NCI-H1105 treated with DMSO at 0.1 percent for 48 hours (cell line): ENCODE data around the gene TMEM108.
A peak's percentile ranks its signal among the peaks of the same experiment; 100 is the strongest.

Experiments
- DNase-seq: peaks from one replicate; lab custom pipeline; 2025; lab: John Stamatoyannopoulos, UW

TMEM108 gene

DNA sequence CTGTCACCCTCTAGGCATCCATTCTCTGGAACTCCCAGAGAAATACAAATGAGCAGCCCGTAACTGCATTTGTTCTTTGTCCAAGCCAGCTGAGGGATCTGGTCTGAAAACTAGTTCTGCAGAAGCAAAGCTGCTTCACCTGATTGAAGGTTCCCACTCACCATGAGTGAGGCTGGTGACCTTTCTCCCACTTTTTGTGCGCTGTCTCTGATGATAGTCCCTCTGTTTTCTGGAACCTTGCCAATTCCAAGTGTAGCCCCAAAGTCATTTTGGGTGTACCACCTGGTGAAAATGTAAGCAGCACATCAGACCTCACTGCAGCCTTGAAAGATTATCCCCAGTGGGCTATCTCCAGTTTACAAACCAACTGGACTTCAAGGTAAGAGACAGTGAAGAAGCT lies 322.3 kb downstream of the TMEM108 start:
- DNase-seq = no peak

DNA sequence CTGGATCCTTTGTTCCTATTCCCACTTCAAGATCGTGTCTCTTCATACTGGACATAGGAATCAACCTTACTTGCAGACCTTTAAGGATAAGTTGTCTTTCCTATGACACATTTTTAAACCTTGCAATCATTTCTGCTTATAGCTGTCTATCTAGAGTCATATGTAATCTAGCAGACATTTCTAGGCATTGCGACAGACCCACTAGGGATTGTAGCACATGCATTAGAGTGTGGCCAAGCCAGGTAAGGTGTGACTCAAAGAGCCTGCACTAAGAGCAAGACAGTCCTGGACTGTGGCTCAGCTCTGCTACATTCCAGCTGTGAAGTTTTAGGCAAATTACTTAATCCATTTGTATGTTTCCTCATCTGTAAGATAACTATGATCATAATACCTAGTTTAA lies 322.8 kb downstream of the TMEM108 start:
- no peak for DNase-seq

DNA sequence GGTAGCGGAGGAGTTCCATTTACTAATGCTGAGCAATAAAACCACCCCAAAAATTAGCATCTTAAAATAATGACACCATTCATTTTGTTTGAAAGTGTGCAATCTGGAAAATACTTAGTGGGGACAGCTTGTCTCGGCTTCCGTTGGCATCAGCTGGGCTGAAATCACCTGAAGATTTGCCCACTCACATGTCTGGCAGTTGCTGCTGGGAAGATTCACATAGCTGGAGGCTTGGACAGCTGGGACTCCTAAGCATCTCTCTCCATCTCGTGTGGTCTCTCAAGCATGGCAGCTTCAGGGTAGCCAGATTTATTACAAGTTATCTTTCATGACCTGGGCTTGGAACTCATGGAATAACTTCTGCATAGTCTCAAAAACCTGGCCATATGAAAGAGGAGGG lies 323.2 kb downstream of the TMEM108 start:
- no peak for DNase-seq

DNA sequence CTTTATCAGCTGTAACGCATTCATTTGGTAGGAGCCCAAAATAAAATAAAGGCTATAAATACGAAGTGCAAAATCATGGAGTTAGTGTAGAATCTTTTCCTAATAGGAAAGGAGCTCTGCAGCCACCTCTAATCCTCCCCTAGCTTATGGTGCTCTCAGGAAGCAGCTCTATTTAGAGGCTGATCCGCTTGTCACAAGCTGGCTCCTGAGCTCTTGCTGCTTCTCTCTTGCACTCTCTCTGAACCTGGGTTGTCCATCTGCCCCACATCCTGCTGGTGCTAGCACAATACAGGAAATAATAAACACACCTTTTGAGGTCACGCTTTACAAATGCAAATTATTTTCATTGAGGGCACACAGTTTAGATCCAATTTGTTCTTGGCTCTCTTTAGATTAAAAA lies 324.3 kb downstream of the TMEM108 start:
- DNase-seq = no peak

DNA sequence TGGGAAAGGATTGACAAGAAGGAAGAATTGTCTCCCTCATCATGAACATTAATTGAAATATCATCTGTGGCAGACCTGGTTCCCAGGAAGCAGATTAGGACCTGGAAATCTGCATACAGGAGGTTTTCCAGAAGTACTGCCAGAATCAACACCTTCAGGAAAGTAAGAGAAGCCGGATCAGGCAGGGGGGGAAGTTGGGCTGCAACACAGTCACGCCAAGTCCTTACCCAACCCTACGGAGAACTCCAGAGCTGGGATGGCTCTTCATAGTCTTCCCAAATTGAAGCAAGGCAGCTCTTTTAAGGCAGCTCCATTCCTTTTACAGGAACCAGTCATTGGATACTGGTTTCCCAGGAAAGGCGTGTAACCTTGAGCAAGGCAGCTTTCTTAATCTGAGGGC lies 326.5 kb downstream of the TMEM108 start:
- no peak for DNase-seq

DNA sequence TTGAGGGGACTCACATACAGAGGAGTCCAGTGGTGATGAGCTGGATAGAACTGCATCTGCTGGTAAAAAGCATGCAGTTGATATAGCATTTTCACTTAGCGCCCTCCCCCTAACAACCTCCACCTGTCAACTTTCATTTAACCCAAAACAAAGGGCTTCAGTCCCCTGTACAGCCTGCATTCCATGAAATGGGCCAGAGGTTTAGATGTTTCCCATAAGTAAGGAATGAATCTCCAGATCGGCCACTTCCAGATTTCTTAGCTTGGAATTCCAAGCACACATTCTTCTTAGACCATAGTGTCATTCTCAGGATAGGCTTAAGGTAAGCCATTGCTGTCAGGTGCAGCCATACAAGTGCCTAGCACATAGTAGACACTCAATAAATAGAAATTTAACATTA lies 328.7 kb downstream of the TMEM108 start:
- no peak for DNase-seq

DNA sequence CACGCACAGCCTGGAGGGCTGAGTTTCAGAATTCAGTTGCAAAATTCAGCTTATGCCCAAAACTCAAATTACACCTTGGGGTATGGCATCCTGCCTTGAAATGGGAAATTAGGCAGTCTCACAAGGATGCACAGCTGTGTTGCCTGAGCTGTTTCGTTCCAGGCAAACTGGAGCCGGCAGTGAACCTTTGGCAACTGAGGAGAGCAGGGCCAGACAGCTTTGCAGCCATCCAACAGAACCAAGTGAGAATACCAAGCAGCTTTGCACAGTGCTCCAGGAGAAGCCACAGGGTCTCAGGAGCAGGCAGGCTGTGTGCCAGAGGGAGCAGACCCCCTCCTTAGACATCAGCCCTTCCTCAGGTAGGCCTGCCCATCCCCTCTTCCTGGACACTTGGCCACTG lies 329.2 kb downstream of the TMEM108 start:
- DNase-seq = no peak

DNA sequence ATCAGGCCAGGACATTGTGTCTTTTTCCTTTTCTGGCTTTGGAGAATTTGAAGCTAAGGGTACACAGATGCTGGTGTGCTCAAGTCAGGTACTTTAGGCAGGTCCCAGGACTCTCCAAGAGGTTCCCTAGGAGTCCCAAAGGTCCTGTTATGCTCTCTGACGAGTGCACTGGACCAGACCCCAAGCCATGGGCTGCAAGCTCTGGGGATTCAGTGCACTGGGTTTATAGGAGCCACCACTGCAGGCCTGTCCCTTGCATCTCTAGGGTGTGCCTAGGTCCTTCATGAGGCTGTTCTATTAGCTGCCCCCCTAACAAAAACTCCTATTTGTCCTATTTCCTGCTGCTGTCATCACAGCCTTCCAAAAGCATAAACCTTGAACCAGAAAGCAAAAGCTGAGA lies 329.8 kb downstream of the TMEM108 start:
- DNase-seq = no peak

DNA sequence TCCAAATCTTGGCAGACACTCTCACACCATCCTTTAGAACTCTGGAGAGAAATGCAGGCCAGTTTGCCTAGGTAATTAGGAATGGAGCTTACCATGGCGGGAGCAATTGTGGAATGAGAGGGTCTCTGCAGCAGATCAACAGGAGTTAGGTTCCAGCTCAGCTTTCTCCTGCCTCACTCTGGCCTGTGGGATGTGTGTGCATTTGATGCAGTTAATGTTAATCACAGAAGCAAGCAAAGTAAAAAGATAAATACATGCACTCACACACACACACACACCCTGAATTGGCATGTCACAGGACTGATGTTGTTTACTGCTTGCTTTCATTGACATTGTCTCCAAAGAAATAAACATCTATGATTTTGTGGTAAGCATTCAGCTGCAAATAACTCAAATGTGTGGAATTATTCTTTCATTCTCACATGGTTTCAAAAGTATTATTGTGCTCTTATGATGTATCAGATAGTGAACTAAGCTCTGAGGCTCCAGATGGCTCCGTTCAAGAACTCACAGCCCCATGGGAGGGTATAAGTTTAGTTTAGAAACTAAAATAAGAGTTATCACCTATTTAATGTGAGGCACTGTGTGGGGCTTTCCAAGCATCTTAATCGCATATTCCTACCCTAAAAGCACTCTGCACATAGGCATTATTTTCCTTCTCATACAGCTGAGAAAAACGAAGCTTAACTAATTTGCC lies 330.3 kb downstream of the TMEM108 start:
- DNase-seq = no peak

DNA sequence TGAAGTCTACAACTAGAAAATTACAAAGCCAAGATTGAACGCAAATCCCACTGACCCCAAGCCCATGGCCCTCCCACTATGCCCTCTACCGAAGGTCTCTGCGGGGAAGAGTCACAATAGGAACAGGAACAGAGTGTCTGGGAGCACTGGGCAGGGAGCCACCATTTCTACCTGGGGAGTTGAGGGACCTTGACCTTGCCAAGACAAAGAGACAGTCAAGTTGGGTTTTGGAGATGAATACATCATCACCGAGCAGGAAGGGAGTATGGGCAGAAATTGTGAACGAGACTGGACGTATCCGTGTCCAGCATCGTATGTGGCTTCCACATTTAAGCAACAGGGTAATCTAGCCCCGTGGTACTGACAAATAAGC lies 330.9 kb downstream of the TMEM108 start:
- no peak for DNase-seq

DNA sequence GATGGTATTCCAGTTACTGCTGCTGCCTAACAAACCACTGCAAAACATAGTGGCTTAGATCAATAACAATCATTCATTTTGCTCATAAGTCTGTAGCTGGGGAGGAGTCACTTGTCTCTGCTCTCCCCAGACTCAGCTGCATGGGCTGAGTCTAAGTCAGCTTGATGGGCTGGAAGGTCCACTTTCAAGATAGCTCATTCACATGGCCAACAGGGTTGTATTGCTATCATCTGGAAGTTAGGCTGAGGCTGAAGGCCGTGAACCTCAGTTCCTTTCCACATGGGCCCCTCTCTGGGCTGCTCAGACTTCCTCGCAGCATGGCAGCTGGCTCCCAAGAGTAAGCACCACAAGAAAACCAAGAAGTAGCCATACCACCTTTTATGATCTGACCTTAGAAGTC lies 333.0 kb downstream of the TMEM108 start:
- no peak for DNase-seq

DNA sequence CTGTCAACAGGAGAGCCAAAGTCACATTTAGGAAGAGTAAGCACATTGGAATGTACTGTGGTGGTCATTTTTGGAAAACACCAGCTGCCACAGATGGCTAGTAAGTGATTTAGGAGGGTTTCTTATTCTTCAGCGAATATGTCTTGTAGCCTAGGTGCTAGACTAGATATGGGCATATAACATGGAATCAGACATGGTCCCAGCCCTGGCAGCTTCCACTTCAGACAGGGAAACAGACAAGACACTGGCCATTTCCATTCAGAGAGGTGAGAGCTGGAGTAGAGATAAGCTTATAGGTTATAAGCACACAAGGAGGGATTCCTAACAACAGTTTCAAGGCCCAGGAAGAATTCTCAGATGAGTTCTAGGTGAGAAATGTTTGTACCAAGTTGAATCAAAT lies 333.5 kb downstream of the TMEM108 start:
- no peak for DNase-seq

DNA sequence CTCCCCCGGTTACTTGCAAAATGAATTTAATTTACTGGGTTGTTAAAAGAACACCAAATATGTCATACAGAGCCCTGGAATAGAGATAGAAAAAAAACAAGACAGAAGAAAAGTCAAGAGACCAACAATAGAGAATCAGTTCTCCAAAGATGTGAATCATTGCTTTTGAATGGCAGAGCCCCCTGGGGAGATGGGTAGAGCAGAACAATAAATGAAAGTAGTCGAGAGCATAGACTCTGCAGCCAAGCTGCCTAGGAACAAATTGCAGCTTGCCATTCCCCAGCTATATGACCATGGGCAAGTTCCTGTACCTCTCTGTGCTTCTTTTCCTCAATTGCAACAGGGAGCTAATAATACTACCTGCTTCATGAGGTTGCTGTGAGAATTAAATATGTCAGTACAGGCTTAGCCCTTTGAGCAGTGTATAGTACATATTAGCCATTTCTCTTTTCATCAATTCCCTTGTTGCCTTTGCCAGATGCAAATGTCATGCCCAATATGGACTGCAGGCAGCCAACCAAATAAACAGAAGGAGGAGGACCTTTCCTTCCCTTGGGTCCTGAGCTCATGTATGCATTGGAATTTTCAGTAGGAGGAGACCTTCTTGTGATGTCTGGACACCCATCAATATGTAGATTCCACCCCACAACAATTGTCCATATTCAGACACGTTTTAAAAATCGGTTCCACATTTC lies 336.7 kb downstream of the TMEM108 start:
- no peak for DNase-seq

DNA sequence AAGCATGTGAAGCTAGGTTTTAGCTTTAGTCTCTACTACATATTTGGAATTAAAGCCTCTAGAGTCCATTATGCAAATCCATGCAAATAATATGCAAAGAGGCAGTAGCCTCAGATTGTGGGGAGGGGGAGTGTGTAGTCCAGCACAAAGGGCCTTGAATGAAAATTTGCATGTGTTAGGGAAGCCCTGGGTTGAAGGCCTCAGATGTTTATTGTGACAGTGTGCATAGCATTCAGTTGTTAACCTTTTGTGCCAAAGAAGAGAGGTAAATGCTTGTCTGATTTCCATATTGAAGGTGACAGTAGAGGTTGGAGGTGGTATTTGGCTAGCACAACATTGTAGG lies 337.2 kb downstream of the TMEM108 start:
- no peak for DNase-seq

DNA sequence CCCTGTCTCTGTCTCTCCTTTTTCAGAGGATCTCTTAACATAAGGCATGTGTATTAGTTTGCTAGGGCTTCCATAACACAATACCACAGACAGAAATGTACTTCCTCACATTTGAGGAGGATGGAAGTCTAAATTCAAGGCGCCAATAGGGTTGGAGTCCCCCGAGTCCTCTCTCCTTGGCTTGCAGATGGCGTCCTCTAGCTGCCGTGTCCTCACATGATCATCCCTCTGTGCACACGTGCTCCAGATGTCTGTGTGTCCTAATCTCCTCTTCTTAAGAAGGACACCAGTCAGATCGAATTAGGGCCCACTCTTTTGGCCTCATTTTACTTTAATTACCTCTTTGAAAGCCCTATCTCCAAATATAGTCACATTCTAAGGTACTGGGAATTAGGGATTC lies 338.6 kb downstream of the TMEM108 start:
- DNase-seq = no peak

DNA sequence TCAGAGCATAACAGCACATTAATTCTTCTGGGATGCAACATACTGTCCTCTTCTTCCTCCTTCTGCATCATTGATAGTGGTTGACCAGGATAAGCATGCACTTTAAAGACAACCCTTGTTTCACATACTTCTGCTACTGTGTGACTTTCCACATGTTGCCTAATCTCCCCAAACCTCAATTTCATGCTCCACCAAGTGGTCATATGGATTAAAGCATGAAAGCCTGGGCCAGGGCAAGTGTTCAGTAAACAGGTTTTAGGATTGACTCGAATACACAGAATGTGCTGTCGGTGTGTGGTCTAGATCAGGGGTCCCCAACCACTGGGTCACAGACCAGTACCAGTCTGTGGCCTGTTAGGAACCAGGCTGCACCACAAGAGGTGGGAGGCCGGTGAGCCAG lies 339.2 kb downstream of the TMEM108 start:
- peak; percentile 38 for DNase-seq

DNA sequence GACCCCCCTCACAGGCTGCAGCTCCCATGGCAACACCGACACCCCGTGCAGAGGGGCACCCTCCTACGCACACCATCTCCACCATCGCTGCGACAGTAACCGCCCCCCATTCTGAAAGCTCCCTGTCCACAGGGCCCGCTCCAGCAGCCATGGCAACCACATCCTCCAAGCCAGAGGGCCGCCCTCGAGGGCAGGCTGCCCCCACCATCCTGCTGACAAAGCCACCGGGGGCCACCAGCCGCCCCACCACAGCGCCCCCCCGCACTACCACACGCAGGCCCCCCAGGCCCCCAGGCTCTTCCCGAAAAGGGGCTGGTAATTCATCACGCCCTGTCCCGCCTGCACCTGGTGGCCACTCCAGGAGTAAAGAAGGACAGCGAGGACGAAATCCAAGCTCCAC lies 341.7 kb downstream of the TMEM108 start:
- no peak for DNase-seq

DNA sequence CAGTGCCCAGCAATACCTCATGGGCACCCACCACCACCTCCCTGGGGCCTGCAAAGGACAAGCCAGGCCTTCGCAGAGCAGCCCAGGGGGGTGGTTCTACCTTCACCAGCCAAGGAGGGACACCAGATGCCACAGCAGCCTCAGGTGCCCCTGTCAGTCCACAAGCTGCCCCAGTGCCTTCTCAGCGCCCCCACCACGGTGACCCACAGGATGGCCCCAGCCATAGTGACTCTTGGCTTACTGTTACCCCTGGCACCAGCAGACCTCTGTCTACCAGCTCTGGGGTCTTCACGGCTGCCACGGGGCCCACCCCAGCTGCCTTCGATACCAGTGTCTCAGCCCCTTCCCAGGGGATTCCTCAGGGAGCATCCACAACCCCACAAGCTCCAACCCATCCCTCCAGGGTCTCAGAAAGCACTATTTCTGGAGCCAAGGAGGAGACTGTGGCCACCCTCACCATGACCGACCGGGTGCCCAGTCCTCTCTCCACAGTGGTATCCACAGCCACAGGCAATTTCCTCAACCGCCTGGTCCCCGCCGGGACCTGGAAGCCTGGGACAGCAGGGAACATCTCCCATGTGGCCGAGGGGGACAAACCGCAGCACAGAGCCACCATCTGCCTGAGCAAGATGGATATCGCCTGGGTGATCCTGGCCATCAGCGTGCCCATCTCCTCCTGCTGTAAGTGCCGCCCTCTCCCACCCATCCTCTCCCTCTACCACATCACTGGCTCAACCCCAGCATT lies 342.5 kb downstream of the TMEM108 start:
- DNase-seq = no peak

DNA sequence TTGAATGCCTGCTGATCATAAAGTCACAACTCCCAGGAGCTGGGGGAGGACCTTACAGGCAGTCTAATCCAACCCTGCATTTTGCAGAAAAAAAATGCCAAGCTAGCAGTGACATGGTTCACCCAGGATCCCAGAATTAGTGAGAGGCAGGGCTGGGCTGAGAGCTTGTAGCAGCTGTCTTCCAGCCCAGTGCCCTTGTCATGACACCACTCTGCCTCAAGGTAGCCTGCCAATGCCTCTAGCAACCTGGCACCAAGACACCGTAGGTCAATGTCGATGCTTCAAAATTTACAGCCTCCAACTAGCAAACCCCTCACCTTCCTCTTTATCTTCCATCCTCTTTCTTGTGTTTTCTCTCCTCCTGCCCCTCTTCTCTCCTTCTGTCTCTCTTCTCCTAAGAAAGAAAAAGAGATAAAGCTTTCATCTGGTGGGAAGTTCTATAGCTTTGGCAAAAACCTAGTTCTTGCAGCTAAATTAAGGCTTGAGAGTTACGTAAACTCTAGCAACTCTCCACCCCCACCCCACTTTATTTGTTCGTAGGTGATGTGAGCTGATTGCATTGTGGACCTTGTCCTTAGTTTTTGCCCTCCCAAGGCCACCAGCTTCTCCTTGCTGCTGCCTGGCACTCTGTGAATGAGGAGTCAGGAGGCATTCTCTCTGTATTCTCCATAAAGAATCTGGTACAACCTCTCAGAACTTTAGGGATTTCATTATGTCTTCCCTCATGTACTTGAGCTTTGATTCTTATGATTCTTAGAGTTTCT lies 343.3 kb downstream of the TMEM108 start:
- DNase-seq = no peak

DNA sequence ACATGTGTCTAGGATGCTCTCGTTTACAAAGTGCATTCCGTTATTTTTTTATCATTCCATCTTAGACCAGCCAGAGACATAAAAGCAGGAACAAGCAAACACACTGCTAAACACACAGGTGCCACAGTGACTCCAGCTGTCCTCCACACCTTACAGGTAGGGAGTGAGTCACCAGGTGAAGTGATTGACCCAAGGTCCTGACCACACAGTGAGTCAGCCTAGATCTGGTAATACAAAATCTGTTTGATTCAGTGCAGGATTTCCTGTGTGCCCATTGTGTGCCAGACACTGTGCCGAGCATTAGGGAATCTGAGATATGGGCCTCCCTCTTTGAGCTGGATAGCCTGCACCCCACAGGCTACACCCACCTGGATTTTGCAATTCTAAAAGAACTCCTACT lies 345.0 kb downstream of the TMEM108 start:
- no peak for DNase-seq

DNA sequence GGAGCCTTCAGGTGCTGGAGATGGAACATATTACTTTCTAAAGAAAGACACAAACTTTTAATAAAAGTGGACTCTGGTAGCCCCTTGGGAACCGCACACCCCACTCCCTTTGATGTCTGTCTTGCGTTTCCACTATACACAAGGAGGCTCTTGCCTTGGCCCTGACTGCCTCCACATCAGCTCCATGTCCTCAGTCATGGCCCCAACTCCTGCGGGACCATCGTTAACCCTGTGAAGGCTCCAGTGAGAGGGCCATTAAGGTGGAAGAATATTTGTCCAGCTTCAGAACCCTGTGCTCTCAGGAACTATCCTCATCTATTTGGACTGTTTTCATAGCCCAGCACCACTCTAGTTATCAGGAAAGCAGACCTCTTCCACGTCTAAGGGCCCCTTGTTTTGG lies 345.6 kb downstream of the TMEM108 start:
- no peak for DNase-seq

DNA sequence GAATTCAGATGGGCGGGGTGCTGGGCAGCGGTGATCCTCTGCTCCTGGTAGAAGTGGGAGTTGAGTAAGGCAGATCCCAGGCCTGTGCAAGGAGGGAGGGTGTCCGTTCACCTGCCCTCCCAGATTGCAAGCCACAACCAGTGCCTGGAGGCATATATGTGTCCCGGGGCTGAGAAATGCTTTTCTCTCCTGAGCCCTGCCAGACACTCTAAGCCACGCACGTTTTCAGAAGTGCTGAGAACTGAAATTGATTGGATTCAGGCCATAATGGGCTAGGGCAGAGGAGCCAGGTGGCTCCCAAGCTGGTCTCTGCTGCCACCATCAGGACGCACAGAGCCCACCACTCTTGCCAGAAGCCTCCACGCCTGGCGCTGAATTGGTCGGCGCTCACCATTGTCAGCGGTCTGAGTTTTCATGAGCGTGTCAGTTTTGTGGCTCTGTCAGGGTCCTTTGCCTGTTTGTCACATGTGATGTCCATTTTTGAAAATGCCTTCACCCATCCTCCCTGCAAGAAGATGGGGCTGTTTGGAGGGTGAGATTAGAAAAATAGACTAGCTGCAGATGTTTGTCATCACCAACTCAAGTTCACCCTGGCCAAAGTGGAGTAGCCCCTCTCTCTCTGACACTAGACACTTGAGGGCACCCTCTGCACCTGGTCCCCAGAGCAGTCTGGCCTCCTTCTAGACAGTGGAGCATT lies 346.3 kb downstream of the TMEM108 start:
- DNase-seq = peak; percentile 89
